Parathyroid adenoma (tissue), 2 donors: ENCODE measurements around the gene PRXL2B.
A peak's percentile ranks its signal among the peaks of the same experiment; 100 is the strongest.
"Not testable (repeated sequence)": the region's sequence is repeated elsewhere in the genome, so short reads cannot be mapped to it uniquely, and the experiment has no call there.

Experiments used
- H2AFZ ChIP-seq: fragments of 300-600 bp; sonication (generic); one replicate; pipeline ENCODE4 v1.7.0; 2017; ENCODE audit warnings: antibody characterized with exemption, mild to moderate bottlenecking
- H3K27ac ChIP-seq: fragments of 300-600 bp; sonication (generic); one replicate; pipeline ENCODE4 v1.7.0; 2017
- H3K27me3 ChIP-seq: fragments of 300-600 bp; sonication (generic); one replicate; pipeline ENCODE4 v1.7.0; 2017; ENCODE audit warnings: low read length; ENCODE audit not compliant: control insufficient read depth, insufficient read depth
- H3K36me3 ChIP-seq: fragments of 300-600 bp; sonication (generic); one replicate; pipeline ENCODE4 v1.7.0; 2017; ENCODE audit warnings: low read length; ENCODE audit not compliant: control insufficient read depth, insufficient read depth
- H3K4me1 ChIP-seq: fragments of 300-600 bp; sonication (generic); one replicate; pipeline ENCODE4 v1.7.0; 2017; ENCODE audit warnings: control low read depth
- H3K4me2 ChIP-seq: fragments of 300-600 bp; sonication (generic); one replicate; pipeline ENCODE4 v1.7.0; 2017; ENCODE audit warnings: low read length
- H3K4me3 ChIP-seq: fragments of 300-600 bp; sonication (generic); one replicate; pipeline ENCODE4 v1.7.0; 2017; ENCODE audit warnings: low read depth, low read length
- H3K79me2 ChIP-seq: fragments of 300-600 bp; sonication (generic); one replicate; pipeline ENCODE4 v1.7.0; 2017; ENCODE audit warnings: control low read depth
- H3K9ac ChIP-seq: fragments of 300-600 bp; sonication (generic); one replicate; pipeline ENCODE4 v1.7.0; 2017; ENCODE audit warnings: mild to moderate bottlenecking
- H3K9me3 ChIP-seq: fragments of 300-600 bp; sonication (generic); one replicate; pipeline ENCODE4 v1.7.0; 2017; ENCODE audit warnings: low read length; ENCODE audit not compliant: control insufficient read depth
- CTCF ChIP-seq: fragments of 300-600 bp; sonication (generic); IDR thresholded peaks from one replicate; pipeline ENCODE4 v1.7.0; 2017; ENCODE audit warnings: antibody characterized with exemption, mild to moderate bottlenecking
- donor health status: primary hyperparathyroidism.

The PRXL2B gene

DNA sequence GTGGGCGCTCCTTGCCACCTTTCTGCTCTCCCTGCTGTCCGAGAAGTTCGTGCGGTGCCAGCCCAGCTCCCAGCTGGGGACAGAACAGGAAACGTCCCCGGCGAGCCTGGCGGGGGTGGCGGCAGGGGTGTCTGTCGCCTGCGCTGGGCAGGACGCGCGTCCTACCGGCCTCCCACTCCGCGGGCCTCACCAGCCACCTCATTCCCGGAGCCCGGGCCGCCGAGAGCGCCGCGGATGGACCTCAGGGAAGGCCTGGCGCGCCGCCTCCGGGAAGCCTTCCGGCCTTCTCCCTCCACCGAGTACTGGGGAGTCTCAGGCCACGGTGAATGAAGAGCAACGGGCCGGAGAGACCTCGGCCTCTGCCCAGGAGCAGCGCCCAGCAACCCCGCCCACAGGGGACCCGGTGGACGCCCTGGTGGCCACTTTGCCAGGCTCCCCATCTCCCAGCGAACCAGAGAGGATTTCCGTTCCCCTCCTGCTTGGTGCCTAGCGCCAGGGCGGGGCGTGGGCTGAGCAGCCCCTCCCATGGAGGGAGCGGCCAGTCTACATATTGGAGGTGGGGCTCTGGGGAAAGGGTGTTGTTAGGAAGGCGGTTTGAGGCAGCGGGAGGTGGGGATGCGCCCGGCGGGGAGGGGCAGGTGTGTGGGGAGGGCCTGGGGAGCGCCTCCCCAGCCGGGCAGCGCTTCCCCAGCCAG lies 39.9 kb upstream of the PRXL2B start:
- Histone ChIP-seq H2AFZ (peak overlapping the region; percentile 62), H3K79me2 (no peaks in the 10 kb centered on the region), H3K9me3 (no peaks in the 10 kb centered on the region), H3K9ac (no peak overlapping the region), H3K4me3 (peak overlapping the region; percentile 53), H3K36me3 (no peaks in the 10 kb centered on the region), H3K27me3 (no peaks in the 10 kb centered on the region), H3K27ac (peak overlapping the region; percentile 95), H3K4me2 (peak overlapping the region; percentile 74), H3K4me1 (peaks cover 12% of the 10 kb centered on the region)
- peak; percentile 19 for TF ChIP-seq CTCF

DNA sequence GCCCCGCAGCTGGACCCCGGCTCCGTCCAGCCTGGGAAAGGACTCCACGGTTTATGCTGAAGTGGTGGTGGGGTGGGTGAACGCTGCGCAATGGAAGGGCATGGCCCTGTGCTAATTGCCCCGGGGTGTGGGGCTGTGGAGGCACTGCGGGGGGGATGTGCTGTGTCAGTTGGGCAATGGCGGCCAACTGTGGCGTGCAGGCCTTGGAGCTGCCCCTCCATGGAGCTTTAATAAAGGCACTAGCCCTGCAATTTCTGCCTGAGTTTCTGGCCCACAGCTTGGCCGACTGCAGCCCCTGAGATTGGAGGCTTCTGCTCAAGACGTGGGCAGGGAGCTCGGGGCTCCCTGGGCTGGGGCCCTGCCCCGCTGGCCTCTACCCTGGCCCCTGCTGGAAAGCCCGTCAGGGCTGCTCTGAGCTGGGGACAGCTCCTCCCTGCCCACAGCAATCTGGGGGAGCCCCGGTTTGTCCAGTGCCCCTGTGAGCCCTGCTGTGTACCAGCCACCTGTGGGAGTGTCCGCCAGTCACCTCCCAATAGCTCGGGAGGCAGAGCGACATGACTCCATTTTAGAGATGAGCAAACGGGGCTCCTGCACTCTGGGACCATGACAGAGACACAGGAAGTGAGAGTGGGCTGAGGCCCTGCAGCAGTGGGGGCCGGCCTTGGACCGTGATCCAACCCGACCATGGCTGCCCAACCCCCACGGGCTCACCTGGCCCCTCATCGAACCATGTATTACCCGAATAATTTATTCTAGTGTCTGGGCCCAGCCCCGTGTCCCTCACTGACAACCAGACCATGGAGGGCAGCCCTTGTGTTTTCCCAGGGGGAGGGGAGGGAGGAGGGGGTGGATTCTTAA lies 39.1 kb upstream of the PRXL2B start:
- Histone ChIP-seq H3K4me2 (peak overlapping the region; percentile 74), H3K36me3 (no peaks in the 10 kb centered on the region), H3K4me1 (peaks cover 12% of the 10 kb centered on the region), H3K9ac (no peak overlapping the region), H3K4me3 (peak overlapping the region; percentile 53), H3K27ac (peak overlapping the region; percentile 95), H3K79me2 (no peaks in the 10 kb centered on the region), H3K27me3 (no peaks in the 10 kb centered on the region), H3K9me3 (no peaks in the 10 kb centered on the region), H2AFZ (peak overlapping the region; percentile 62)
- no peak for TF ChIP-seq CTCF

DNA sequence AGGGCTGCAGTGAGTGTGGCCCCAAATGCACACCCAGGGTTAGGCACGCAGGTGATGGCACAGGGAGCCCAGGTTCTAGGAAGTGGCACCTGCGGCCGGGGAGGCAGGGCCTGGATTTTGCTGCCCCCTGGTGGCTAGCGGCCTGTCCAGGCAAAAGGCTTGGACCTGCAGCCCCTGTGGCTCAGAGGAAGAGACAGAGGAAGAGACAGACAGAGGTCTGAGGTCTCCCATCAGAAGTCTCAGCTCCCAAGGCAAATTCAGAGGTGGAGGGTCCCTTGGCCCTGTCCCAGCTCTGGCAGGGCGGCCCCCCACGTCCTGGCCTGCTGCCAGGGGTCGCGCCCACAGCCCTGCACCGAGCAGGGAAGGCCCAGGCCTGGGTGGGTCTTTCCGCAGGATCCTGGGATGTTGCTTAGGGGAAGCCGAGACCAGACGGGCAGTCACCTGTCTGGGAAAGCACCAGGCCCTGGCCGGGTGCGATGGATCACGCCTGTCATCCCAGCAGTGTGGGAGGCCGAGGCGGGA lies 38.4 kb upstream of the PRXL2B start:
- Histone ChIP-seq H3K27ac (peak overlapping the region; percentile 95), H3K9ac (no peak overlapping the region), H3K79me2 (no peaks in the 10 kb centered on the region), H3K9me3 (no peaks in the 10 kb centered on the region), H2AFZ (peak overlapping the region; percentile 41), H3K4me2 (peak overlapping the region; percentile 88), H3K4me3 (peak overlapping the region; percentile 45), H3K4me1 (peaks cover 12% of the 10 kb centered on the region), H3K36me3 (no peaks in the 10 kb centered on the region), H3K27me3 (no peaks in the 10 kb centered on the region)
- TF ChIP-seq CTCF, result peak; percentile 79

DNA sequence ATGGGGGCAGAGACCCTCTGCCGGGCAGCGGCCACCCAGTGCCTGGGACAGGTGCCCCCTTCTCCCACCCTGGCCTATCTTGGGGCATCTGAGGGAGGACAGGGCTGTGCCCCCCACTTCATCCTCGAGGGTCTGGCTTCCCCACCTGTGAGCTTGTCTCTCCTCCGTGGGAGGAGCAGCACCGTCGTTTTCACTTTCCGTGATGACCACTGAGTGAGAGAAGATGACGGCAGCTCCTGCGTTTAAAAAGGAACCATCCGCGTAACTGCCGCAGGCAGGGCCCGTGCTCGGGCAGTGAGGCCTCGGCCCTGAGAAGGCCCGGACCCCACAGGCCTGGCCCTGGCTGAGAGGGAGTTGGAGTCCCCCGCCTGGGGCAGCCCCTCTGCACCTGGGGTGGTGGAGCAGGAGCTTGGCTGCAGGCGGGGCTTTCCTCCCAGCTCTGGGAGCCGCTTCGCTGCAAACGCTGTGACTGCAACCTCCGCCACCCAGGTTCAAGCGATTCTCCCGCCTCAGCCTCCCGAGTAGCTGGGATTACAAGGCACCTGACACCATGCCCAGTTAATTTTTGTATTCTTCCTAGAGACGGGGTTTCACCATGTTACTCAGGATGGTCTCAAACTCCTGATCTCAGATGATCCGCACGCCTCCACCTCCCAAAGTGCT lies 37.1 kb upstream of the PRXL2B start:
- H3K4me1 ChIP-seq, result peaks cover 12% of the 10 kb centered on the region
- H3K27ac ChIP-seq, result peak overlapping the region; percentile 95
- not testable (repeated sequence) for H3K9ac ChIP-seq, H3K9me3 ChIP-seq, H3K36me3 ChIP-seq, H3K79me2 ChIP-seq, H2AFZ ChIP-seq, H3K27me3 ChIP-seq
- peak overlapping the region; percentile 45 for H3K4me3 ChIP-seq
- H3K4me2 ChIP-seq, result peak overlapping the region; percentile 68

DNA sequence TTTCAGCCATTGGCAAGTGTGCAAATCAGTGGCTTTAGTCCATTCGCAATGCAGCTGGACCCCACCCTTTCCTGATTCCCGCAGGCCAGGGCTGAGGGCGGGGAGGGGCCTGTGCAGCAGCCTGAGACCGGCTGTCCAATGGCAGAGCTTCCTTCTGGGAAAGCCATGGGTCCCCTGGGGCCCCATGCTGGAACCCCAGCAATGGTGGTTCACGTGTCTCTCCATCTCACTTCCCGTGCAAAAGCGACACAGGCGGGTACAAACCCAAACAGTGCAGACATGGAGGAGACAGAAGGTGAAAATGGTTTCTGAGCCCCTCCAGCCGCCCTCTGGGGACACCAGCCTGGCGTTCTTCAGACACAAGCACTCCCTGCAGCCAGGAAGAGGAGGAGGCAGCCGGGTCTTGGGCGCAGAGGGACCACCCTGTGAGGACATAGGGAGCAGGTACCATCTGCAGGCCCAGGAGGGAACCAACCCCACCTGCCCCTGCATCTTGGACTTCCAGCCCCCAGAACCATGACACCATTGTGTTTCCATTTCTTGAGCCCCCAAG lies 36.2 kb upstream of the PRXL2B start:
- H3K27me3 ChIP-seq, H2AFZ ChIP-seq, H3K9ac ChIP-seq, H3K27ac ChIP-seq, H3K79me2 ChIP-seq, H3K4me3 ChIP-seq, H3K36me3 ChIP-seq, H3K4me2 ChIP-seq, H3K9me3 ChIP-seq: not testable (repeated sequence)
- H3K4me1 ChIP-seq, result peaks cover 14% of the 10 kb centered on the region

DNA sequence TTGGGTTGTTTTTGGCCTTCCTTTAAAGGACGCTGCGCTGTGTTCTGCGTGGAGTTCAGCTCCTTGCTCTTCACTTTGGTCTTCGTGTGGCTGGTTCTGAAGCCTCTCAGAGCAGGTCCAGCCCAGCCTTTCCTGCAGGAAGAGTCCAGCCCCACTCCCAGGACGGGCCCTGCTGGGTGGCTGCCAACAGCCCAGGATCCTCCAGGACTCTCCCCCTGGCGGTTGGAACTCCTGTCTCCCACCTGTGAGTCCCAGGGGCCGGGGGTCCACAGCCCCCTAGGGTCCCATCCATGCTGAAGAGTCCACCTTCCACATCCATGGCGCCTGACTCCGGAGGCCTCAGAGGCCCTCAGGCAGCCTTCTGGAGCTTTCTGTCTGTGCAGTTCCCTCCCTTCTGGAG lies 35.0 kb upstream of the PRXL2B start:
- not testable (repeated sequence) for H3K4me2 ChIP-seq, H3K4me1 ChIP-seq, H3K9me3 ChIP-seq, H2AFZ ChIP-seq, H3K27ac ChIP-seq, H3K79me2 ChIP-seq, H3K36me3 ChIP-seq, H3K27me3 ChIP-seq, H3K9ac ChIP-seq, H3K4me3 ChIP-seq
